ENCODE results near the gene CLCNKA.

- TF ChIP-seq, protein P1, sequence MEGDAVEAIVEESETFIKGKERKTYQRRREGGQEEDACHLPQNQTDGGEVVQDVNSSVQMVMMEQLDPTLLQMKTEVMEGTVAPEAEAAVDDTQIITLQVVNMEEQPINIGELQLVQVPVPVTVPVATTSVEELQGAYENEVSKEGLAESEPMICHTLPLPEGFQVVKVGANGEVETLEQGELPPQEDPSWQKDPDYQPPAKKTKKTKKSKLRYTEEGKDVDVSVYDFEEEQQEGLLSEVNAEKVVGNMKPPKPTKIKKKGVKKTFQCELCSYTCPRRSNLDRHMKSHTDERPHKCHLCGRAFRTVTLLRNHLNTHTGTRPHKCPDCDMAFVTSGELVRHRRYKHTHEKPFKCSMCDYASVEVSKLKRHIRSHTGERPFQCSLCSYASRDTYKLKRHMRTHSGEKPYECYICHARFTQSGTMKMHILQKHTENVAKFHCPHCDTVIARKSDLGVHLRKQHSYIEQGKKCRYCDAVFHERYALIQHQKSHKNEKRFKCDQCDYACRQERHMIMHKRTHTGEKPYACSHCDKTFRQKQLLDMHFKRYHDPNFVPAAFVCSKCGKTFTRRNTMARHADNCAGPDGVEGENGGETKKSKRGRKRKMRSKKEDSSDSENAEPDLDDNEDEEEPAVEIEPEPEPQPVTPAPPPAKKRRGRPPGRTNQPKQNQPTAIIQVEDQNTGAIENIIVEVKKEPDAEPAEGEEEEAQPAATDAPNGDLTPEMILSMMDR (conservative IDR thresholded peaks at IDR 0.05) = no peak
- no peak for TF ChIP-seq ZFX (IDR thresholded peaks at IDR 0.05)
Measured at GRCh38 chr1:16017461-16018303, 4.2 kb upstream of the CLCNKA start, which contains the start of gene HSPB7.

Measured in C4-2B (cell line).